GM18511 (cell line): Measurements from ENCODE around the gene CCDC88B.

Source experiments
- ATAC-seq: cut with Tn5 transposase; IDR thresholded peaks from one replicate; pipeline ENCODE4 v1.9.1; 2021; ENCODE audit warnings: mild to moderate bottlenecking, moderate library complexity; ENCODE audit not compliant: unreplicated experiment

Gene CCDC88B

DNA sequence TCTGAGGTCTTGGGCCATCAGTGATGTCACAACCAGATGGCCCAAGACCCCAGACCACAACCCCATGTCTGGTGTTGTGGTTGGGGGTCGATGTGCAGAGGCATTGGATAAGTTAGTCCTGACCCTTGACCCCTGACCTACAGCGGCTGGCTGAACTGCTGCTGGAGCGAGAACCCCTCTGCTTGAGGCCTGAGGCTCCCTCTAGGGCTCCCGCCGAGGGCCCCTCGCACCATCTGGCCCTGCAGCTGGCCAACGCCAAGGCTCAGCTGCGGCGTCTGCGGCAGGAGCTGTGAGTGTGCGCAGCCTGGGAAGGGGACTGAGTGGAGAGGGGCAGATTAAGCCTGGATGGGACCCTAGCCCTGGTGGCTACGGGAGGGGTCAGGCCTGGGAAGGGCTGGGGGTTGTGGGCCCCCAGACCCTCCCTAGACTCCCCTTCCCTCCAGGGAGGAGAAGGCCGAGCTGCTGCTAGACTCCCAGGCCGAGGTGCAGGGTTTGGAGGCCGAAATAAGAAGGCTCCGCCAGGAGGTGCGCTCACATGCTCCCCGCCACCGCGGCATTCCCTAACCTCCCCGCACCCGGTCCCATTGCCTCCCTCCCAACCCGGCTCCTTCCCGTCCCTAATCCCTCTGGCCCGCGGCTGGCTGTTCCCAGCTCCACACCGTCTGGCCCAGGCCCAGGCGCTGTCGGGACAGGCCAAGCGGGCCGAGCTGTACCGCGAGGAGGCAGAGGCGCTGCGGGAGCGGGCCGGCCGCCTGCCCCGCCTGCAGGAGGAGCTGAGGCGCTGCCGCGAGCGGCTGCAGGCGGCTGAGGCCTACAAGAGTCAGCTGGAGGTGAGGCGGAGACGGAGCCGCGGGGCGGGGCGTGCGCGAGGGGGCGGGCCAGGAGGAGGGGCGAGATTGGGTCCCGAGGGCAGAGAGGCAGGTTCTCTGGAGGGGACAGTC, 2.1 kb downstream of the CCDC88B start:
- ATAC-seq, result no peak

DNA sequence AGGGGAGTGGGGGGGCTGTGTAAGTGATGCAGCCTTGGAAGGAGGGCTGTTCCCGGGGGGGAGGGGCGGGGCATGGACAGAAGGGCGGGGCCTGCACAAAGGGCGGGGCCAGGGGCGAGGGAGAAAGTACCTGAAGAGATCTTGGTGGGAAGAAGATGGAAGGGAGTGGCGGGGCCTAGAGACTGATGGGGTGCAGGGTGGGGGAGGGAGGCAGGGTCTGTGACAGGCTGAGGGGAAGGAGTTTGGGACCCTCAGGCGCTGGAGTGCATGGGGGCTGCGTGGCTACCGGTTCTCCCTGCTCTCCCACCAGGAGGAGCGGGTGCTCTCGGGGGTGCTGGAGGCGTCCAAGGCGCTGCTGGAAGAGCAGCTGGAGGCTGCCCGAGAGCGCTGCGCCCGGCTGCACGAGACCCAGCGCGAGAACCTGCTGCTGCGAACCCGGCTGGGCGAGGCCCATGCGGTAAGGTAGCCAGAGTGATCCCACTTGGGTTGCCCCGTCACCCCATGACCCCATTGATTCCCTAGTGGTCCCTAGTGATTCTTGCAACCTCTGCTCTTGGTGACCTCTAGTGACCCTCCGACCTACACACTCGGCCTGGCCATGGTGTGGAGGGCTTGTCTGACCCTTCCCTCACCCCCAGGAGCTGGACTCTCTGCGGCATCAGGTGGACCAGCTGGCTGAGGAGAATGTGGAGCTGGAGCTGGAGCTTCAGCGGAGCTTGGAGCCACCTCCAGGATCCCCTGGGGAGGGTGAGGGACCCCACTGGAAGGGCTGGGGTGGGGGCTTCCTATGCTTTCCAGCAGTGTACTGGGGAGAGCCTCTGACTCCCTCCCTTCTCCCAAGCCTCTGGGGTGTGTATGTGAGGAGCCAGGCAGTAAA, 3.1 kb downstream of the CCDC88B start:
- ATAC-seq, result no peak

DNA sequence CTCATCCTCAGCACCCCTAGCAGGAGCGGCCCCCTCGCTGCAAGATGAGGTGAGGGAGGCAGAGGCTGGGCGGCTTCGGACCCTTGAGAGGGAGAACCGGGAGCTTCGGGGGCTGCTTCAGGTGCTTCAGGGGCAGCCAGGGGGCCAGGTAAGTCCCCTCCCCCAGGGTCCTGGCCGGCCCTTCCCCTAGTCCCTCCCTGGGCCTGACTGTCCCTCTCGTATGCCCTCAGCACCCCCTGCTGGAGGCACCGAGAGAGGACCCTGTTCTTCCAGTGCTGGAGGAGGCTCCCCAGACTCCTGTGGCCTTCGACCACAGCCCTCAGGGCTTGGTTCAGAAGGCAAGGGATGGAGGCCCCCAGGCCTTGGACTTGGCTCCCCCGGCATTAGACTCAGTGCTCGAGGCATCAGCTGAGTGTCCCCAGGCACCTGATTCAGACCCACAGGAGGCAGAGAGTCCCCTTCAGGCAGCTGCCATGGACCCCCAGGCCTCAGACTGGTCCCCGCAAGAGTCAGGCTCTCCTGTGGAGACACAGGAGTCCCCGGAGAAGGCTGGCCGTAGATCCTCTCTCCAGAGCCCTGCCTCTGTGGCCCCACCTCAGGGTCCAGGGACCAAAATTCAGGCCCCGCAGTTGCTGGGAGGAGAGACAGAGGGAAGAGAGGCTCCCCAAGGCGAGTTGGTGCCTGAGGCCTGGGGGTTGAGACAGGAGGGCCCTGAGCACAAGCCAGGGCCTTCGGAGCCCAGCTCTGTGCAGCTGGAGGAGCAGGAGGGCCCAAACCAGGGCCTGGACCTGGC, 4.0 kb downstream of the CCDC88B start:
- ATAC-seq, result no peak

DNA sequence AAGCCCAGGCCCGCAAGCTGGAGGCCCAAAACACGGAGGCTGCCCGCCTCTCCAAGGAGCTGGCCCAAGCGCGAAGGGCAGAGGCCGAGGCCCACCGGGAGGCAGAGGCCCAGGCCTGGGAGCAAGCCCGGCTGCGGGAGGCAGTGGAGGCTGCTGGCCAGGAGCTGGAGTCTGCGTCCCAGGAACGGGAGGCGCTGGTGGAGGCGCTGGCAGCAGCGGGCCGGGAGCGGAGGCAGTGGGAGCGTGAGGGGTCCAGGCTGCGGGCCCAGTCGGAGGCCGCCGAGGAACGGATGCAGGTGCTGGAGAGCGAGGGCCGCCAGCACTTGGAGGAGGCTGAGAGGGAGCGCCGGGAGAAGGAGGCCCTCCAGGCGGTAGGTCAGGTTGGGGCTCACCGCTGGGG, 4.8 kb downstream of the CCDC88B start:
- no peak for ATAC-seq

DNA sequence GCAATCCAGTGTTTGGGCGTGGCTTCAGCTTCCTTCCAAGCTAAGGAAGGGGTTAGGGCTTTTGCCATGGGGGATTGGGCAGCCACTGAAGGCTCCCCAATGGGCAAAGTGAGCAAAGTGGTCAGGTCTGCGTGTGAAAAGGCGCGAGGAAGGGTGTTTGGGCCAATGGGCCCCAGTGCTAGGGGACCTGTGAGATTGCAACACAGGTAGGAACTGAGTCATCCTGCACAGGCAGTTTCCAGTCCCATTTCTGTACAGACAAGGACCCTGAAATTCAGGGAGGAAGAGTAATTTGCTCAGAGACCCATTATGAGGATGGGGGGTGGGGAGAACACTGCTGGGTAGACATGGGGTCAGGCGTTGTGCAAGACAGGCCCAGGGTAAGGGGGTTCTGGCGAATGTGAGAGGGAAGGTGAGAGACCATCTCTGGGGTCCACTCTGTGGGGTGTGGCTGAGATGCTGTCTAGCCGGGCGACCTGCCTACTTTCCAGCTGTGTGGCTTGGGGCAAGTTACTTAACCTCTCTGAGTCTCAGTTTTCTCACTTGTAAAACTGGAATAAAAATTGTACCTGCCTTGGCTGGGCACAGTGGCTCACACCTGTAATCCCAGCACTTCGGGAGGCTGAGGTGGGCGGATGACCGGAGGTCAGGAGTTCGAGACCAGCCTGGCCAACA, 7.3 kb downstream of the CCDC88B start:
- ATAC-seq, result no peak

DNA sequence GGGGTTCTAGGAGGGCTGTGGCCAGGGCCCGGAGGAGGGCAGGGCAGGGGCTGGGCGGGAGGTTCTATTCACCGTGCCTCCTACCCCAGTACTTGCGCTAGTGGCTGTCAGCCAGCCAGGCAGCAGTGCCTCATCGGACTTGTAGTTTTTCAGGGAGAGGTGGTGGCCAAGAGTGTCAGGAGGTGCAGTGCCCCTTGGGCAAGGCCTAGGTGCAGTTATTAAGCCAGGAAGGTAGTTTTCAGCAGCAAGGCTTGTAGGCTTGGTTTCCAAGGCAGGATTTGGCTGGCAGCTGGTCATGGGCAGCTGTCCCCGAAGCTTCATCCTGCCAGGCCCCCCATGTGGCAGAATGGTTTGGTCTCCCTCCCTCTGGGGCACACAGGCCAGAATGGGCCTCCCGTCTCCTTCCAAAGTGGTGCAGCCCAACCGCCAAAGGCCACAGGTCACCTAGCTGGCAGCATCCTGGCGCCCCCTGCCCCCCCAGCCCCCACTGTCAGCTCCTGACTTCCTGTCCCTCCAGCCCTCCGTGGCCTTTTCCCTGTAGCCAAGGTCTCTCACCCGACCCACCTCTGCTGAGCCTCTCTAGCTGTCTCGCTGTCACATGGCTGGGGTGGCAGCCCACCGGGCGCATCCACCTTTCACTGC, 8.5 kb downstream of the CCDC88B start:
- ATAC-seq, result no peak

DNA sequence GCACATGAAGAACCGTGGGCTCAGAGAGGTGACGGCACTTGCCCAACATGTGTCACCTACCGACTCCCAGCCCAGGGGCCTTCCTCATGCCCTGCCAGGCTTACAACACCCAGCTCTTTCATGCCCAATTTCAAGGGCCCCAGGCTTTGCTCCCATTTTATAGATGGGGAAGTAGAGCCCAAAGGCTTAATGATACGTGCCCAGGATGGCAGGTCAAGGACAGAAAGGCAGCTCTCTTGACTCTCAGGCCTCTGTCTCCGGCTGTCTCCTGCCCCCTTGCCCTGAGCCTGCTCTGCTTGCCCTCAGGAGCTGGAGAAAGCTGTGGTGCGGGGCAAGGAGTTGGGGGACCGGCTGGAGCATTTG, 9.0 kb downstream of the CCDC88B start:
- ATAC-seq, result no peak

DNA sequence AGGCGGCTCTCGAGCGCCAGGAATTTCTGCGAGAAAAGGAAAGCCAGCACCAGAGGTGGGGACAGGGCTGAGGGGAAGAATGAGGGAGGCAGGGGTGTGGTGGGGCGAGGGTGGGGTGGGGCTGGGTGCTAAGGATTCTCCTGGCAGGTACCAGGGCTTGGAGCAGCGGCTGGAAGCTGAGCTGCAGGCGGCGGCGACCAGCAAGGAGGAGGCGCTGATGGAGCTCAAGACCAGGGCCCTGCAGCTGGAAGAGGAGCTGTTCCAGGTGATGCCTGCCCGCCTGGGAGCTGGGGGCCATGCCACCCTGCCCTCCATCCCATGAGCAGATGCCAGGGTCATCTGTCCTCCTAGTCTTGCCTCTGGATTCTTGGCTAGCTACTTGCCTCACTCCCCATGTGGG, 9.4 kb downstream of the CCDC88B start:
- no peak for ATAC-seq

DNA sequence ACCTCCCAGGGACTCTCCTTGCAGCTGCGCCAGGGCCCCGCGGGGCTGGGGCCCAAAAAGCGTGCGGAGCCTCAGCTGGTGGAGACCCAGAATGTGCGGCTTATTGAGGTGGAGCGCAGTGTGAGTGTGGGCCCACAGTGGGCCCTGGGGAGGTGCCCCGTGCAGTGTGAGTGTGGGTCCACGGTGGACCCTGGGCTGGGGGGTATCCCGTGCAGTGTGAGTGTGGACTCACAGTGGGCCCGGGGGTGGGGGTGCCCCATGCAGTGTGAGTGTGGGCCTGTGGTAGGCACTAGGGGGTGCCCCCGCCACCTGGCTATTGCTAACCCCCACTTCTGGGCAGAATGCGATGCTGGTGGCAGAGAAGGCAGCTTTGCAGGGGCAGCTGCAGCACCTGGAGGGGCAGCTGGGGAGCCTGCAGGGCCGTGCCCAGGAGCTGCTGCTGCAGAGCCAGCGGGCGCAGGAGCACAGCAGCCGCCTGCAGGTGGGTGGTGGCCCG, 11.2 kb downstream of the CCDC88B start:
- no peak for ATAC-seq

DNA sequence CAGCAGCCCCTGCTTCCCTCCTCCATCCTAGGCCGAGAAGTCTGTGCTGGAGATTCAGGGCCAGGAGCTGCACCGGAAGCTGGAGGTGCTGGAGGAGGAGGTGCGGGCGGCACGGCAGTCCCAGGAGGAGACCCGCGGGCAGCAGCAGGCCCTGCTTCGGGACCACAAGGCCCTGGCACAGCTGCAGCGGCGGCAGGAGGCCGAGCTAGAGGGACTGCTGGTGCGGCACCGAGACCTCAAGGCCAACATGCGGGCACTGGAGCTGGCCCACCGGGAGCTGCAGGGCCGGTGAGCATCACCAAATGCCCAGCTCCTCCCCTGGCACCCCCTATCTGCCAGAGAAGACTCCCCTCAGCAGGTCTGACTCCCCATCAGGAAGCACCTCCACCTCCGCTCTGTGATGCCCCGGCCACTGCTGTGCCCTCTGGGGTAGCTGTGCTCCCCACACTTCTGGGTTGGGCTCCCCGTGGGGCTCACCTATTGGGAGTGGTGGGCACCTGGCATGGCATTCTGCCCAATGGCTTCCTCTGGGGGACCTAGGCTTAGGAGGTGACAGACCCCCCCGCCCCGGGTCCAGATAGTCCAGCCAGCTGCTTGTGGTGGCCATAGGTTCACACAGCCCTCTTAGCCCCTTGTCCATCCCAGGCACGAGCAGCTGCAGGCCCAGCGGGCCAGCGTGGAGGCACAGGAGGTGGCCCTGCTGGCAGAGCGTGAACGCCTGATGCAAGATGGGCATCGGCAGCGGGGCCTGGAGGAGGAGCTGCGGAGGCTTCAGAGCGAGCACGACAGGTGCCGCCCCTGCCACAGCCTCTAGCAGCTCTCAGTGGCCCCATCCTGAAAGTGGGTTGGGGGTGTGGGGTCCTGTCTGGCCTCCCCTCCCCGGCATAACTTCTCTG, 12.3 kb downstream of the CCDC88B start:
- ATAC-seq, result no peak

DNA sequence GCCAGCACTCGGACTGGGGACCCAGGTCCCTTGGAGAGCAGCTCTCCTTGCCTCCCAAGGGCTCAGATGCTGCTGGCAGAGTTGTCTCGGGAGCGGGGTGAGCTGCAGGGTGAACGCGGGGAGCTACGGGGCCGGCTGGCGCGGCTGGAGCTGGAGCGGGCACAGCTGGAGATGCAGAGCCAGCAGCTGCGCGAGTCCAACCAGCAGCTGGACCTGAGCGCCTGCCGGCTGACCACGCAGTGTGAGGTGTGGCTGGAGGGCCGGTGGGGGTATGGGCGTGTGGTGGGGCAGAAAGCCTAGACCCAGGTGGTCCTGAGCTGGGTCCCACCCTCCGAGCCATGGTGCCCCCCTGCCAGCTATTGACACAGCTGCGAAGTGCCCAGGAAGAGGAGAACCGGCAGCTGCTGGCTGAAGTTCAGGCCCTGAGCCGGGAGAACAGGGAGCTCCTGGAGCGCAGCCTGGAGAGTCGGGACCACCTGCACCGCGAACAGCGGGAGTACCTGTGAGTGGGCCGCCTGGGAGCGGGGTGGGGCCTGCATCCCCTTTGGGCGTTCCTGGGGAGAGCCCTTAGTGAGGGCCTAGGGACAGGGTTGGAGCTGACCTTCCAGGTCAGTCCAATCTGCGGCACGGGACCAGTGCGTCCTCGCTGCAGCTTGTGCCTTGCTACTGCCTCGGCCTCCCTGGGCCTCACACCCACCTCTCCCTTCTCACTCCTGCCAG, 13.2 kb downstream of the CCDC88B start:
- ATAC-seq, result no peak

DNA sequence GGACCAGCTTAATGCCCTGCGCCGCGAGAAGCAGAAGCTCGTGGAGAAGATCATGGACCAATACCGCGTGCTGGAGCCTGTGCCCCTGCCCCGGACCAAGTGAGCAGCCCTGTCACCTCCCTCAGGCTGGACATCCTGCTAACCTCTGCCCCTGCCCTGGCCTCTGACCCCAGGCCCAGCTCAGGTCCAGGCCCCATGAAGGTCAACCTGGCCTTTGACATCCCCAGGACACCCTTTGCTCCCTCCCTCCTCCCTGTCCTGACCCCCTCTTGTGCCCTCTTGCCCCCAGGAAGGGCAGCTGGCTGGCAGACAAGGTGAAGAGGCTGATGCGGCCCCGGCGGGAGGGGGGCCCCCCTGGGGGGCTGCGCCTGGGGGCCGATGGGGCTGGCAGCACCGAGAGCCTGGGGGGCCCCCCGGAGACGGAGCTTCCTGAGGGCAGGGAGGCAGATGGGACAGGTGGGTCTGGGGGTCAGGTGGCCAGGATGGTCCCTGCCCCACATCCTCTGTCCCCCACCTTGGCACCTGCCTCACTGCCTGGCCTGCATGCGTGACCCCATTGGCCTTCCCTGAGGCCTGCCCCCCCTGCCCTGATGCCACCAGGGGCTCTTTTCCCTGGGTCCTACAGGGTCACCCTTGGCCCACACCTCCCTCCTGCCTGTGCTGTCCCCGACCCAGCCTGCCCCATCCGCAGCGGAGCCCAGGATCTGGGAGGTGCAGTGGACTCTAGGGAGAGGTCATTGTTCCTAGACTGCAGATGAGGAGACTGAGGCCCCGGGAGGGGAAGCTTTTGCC, 13.9 kb downstream of the CCDC88B start:
- ATAC-seq, result no peak

DNA sequence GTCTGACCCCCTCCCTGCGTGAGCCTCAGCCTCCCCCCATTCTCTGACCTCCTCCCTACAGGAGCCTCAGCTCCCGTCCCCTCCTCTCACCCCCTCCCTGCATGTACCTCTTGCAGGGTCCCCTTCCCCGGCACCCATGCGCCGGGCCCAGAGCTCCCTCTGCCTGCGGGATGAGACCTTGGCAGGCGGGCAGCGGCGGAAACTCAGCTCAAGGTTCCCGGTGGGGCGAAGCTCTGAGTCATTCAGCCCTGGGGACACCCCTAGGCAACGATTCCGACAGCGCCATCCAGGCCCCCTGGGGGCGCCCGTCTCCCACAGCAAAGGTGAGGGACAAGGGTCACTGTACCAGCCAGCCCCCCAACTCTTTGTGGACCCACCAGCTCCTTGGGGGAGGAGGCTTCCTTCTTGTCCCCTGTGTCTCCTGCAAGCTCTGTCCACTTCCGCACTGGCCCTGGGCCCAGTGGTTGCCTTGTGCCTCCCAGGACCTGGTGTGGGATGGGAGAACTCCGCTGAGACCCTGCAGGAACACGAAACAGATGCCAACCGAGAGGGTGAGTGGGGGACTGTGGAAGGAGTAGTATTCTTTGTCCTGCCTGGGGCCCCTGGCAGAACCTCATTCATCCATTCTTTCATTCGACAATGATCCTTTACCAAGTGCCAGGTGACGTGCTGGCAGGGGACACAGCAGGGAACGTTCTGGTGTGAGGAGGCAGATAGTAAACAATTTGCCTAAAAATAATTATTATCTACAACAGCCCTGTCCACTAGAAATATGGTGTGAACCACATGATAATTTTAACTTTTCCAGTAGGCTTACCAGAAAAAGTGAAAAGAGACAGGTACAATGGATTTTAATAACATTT, 15.3 kb downstream of the CCDC88B start:
- no peak for ATAC-seq

DNA sequence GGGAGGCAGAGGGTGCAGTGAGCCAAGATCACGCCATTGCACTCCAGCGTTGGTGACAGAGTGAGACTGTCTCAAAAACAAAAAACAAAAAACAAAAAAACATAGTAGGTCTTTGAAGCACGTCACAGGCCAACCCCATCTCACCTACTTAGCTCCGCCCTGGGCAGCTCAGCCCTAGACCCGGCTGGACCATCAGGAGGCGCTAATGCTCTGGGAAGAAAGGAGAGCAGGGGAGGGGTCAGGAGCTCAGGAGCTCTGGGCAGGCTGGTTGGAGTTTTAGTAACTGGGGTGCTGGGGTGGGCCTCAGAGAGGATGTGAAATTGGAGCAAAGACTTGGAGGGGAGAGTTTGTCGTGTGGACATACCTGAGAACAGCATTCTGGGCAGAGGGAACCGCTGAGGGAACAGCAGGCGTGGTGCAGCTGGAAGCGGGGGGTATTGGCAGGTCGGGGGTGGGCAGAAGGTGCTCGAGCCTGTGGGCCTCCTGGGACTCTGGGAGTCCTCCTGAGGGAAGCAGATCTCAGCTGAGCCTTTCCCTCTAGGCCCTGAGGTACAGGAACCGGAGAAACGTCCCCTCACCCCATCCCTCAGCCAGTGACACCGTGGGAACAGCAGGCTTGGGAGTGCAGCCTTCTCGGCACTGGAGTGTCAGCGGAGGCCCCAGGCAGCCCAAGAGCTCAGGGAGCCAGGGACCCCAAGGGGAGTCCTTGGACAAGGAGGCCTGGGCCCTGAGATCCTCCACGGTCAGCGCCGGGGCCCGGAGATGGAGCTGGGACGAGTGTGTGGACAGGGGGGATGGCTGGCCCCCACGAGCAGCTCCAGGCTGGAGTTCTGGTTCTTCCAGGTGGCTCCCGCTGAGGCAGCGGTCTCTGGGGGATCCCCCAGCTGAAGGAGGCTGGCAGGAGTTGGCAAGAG, 16.8 kb downstream of the CCDC88B start:
- ATAC-seq, result no peak

DNA sequence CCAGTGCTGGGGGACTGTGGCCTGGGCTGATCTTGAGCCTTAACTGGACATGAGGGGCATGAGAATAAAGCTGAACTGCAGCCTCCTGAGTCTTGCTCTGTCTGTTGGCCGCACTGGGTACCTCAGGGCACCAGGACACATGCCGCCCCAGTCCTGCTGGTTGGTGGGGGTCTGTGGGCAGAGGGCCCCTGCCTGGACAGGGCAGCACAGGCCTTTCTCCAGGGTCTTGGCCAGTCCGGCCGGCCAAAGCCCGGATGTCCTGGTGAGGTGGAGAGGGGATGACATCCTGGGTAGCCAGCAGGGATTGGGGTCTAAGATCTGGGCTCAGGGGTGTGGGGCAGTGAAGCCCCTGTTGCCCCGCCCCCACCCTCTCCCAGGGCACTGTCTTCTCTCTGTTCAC, 17.4 kb downstream of the CCDC88B start:
- no peak for ATAC-seq
